ENCODE data around the gene PDE12. TPM values are rescaled to one million over a fixed set of nuclear protein-coding genes. Genes with fewer than 3 reads are reported as not detected.

PDE12 gene
- total and polyA plus RNA-seq, 2 of the 8 experiments (the other 6 are each of a cell fraction or from before 2014, with no cell fraction given) = 9.0 to 12.1 TPM

DNA sequence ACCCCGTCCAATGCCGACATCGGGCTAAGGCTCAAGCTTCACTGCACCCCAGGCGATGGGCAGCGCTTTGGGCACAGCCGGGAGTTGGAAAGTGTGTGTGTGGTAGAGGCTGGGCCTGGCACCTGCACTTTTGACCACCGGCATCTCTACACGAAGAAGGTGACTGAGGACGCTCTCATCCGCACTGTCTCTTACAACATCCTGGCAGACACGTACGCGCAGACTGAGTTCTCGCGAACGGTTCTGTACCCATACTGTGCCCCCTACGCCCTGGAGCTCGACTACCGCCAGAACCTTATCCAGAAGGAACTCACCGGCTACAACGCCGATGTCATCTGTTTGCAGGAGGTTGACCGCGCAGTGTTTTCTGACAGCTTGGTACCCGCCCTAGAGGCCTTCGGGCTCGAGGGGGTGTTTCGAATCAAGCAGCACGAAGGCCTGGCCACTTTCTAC, 1.0 kb downstream of the PDE12 start (continued):
- TF ChIP-seq CBX5 (IDR thresholded peaks at IDR 0.05; ENCODE audit: low read depth, low read length) (no peak), JUND (IDR thresholded peaks at IDR 0.05; ENCODE audit: low read length) (no peak), TCF12 (IDR thresholded peaks at IDR 0.05; ENCODE audit: low read depth, low read length) (no peak), POLR2AphosphoS5 (IDR thresholded peaks at IDR 0.05; ENCODE audit: low read depth, low read length) (no peak), TBP (IDR thresholded peaks at IDR 0.05; ENCODE audit: low read depth, low read length) (no peak), SUZ12 (IDR thresholded peaks at IDR 0.05; ENCODE audit: low read length) (0 out of 2 replicates have a peak, but pooled peaks have one; percentile 25), PHF8 (conservative IDR thresholded peaks at IDR 0.05; ENCODE audit: low read depth, low read length) (no peak), KDM4A (IDR thresholded peaks at IDR 0.05; ENCODE audit: low read depth, low read length, severe bottlenecking) (no peak), GABPA (IDR thresholded peaks at IDR 0.05; ENCODE audit: borderline replicate concordance, insufficient read depth, low read length) (no peak), KDM5A (IDR thresholded peaks at IDR 0.05; ENCODE audit: low read length) (no peak)
- TF ChIP-seq, protein P1, sequence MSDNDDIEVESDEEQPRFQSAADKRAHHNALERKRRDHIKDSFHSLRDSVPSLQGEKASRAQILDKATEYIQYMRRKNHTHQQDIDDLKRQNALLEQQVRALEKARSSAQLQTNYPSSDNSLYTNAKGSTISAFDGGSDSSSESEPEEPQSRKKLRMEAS (IDR thresholded peaks at IDR 0.05) = no peak
- TF ChIP-seq, protein P2, sequence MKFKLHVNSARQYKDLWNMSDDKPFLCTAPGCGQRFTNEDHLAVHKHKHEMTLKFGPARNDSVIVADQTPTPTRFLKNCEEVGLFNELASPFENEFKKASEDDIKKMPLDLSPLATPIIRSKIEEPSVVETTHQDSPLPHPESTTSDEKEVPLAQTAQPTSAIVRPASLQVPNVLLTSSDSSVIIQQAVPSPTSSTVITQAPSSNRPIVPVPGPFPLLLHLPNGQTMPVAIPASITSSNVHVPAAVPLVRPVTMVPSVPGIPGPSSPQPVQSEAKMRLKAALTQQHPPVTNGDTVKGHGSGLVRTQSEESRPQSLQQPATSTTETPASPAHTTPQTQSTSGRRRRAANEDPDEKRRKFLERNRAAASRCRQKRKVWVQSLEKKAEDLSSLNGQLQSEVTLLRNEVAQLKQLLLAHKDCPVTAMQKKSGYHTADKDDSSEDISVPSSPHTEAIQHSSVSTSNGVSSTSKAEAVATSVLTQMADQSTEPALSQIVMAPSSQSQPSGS (IDR thresholded peaks at IDR 0.05; ENCODE audit: low read length) = no peak

Measured in H1 (cell line).